ENCODE results near the gene ZNF688. TPM values are rescaled to one million over a fixed set of nuclear protein-coding genes. Genes with fewer than 3 reads are reported as not detected.
A peak's percentile ranks its signal among the peaks of the same experiment; 100 is the strongest.
"Not testable (repeated sequence)": the region's sequence is repeated elsewhere in the genome, so short reads cannot be mapped to it uniquely, and the experiment has no call there.

Gene ZNF688
- total RNA-seq, 2 donors from 2014 or later, result 9.6 to 13.5 TPM

DNA sequence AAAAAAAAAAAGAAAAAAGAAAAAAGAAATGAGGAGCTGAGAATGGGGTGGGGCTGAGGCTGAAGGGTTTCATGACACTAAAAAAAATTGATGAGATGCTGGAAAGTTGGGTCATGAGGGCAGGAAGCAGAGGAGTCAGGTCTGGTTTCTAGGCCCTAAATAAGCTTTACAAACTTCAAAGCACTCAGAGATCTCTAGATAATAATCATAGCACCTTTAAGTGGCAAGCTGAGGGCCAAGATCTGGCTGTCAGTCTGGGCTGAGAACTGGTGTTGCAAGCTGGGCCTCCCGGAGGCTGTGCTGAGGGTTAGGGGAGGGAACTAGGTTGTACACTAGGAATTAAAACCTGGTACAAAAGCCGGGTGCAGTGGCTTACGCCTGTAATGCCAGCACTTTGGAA, 19.7 kb downstream of the ZNF688 start:
- Histone ChIP-seq H3K27ac (peak overlapping the region in 1 of 2 donors; percentile 53), H3K27me3 (no peaks in the 10 kb centered on the region), H3K4me1 (peaks cover 0 to 56% of the 10 kb centered on the region in 2 donors), H3K4me3 (no peak overlapping the region), H3K9me3 (no peaks in the 10 kb centered on the region), H3K36me3 (peaks cover 16% of the 10 kb centered on the region)
- DNase-seq (ENCODE audit: low spot score), result no peak
- TF ChIP-seq, protein P1, sequence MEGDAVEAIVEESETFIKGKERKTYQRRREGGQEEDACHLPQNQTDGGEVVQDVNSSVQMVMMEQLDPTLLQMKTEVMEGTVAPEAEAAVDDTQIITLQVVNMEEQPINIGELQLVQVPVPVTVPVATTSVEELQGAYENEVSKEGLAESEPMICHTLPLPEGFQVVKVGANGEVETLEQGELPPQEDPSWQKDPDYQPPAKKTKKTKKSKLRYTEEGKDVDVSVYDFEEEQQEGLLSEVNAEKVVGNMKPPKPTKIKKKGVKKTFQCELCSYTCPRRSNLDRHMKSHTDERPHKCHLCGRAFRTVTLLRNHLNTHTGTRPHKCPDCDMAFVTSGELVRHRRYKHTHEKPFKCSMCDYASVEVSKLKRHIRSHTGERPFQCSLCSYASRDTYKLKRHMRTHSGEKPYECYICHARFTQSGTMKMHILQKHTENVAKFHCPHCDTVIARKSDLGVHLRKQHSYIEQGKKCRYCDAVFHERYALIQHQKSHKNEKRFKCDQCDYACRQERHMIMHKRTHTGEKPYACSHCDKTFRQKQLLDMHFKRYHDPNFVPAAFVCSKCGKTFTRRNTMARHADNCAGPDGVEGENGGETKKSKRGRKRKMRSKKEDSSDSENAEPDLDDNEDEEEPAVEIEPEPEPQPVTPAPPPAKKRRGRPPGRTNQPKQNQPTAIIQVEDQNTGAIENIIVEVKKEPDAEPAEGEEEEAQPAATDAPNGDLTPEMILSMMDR (IDR thresholded peaks at IDR 0.05), result no peak

- no peaks in the 10 kb centered on the region for H3K27me3 ChIP-seq
- H3K4me3 ChIP-seq, result no peak overlapping the region
- H3K36me3 ChIP-seq, result no peaks in the 10 kb centered on the region
- TF ChIP-seq, protein P1 (IDR thresholded peaks at IDR 0.05), result no peak
- DNase-seq (ENCODE audit: low spot score), result no peak
- H3K9me3 ChIP-seq, result no peaks in the 10 kb centered on the region
- H3K27ac ChIP-seq, result peak overlapping the region; percentile 69 to 90
- peaks cover 0 to 39% of the 10 kb centered on the region in 2 donors for H3K4me1 ChIP-seq
These were observed 22.9 kb downstream of the ZNF688 start for GRCh38 chr16:30548416-30549253.

- Histone ChIP-seq H3K27me3 (no peaks in the 10 kb centered on the region), H3K4me1 (peaks cover 0 to 34% of the 10 kb centered on the region in 2 donors), H3K36me3 (no peaks in the 10 kb centered on the region), H3K27ac (no peak overlapping the region), H3K4me3 (no peak overlapping the region), H3K9me3 (no peaks in the 10 kb centered on the region)
- TF ChIP-seq, protein P1 (IDR thresholded peaks at IDR 0.05), result no peak
- DNase-seq (ENCODE audit: low spot score), result no peak
These were observed 25.4 kb downstream of the ZNF688 start for GRCh38 chr16:30546115-30546514.

DNA sequence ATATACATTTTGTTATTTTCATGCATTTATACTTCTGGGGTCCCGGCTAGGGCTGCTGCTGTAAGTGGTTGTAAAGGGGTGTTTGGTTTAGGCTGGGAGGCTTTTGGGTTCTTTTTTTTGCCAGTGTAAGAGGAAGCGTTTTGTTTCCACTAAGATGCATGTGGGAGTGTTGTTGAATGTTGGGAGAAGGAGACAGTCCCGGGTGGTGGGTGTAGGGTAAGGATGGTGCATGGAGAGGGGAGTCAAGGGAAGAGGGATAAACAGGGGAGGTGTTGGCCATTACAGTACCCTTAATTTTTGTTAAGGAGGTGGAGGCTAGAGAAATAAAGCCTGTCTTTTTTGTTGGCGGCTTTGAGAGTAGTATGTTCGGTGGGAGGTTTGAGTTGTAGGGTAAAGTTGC, 28.4 kb downstream of the ZNF688 start:
- DNase-seq (ENCODE audit: low spot score), result no peak
- TF ChIP-seq, protein P1 (IDR thresholded peaks at IDR 0.05), result no peak
- H3K27me3 ChIP-seq, result no peaks in the 10 kb centered on the region

GRCh38 chr16:30541502-30542329, 29.8 kb downstream of the ZNF688 start:
- H3K27ac ChIP-seq, result peak overlapping the region in 1 of 2 donors; percentile 81
- no peaks in the 10 kb centered on the region for H3K27me3 ChIP-seq
- no peaks in the 10 kb centered on the region for H3K9me3 ChIP-seq
- H3K36me3 ChIP-seq, result no peaks in the 10 kb centered on the region
- H3K4me1 ChIP-seq, result peaks cover 0 to 37% of the 10 kb centered on the region in 2 donors
- TF ChIP-seq, protein P1 (IDR thresholded peaks at IDR 0.05), result no peak
- DNase-seq (ENCODE audit: low spot score), result no peak
- H3K4me3 ChIP-seq, result no peak overlapping the region

More for the DNA sequence above, 28.4 kb downstream of the ZNF688 start:
- H3K9me3 ChIP-seq, result no peaks in the 10 kb centered on the region
- H3K4me1 ChIP-seq, result peaks cover 0 to 37% of the 10 kb centered on the region in 2 donors
- H3K36me3 ChIP-seq, result no peaks in the 10 kb centered on the region
- H3K27ac ChIP-seq, result no peak overlapping the region
- H3K4me3 ChIP-seq, result no peak overlapping the region

GRCh38 chr16:30540916-30541464, 30.5 kb downstream of the ZNF688 start:
- H3K27me3 ChIP-seq; H3K9me3 ChIP-seq; DNase-seq (ENCODE audit: low spot score); H3K4me3 ChIP-seq; H3K36me3 ChIP-seq: not testable (repeated sequence)
- Histone ChIP-seq H3K4me1 (peaks cover 0 to 40% of the 10 kb centered on the region in 2 donors), H3K27ac (peak overlapping the region in 1 of 2 donors; percentile 81)

GRCh38 chr16:30539986-30540526, 31.5 kb downstream of the ZNF688 start:
- not testable (repeated sequence) for H3K36me3 ChIP-seq; H3K9me3 ChIP-seq; H3K4me3 ChIP-seq; DNase-seq (ENCODE audit: low spot score); H3K27me3 ChIP-seq
- Histone ChIP-seq H3K4me1 (peaks cover 0 to 49% of the 10 kb centered on the region in 2 donors), H3K27ac (peak overlapping the region; percentile 74 to 81)

Data from right atrium auricular region (tissue), 2 donors.